ENCODE measurements around the gene PROB1.
A peak's percentile ranks its signal among the peaks of the same experiment; 100 is the strongest.
"Not testable (repeated sequence)": the region's sequence is repeated elsewhere in the genome, so short reads cannot be mapped to it uniquely, and the experiment has no call there.

Gene PROB1

GRCh38 chr5:139413963-139414362, 19.1 kb upstream of the PROB1 start:
- DNase-seq = no peak

GRCh38 chr5:139413153-139413552, 18.2 kb upstream of the PROB1 start:
- no peak for DNase-seq

DNA sequence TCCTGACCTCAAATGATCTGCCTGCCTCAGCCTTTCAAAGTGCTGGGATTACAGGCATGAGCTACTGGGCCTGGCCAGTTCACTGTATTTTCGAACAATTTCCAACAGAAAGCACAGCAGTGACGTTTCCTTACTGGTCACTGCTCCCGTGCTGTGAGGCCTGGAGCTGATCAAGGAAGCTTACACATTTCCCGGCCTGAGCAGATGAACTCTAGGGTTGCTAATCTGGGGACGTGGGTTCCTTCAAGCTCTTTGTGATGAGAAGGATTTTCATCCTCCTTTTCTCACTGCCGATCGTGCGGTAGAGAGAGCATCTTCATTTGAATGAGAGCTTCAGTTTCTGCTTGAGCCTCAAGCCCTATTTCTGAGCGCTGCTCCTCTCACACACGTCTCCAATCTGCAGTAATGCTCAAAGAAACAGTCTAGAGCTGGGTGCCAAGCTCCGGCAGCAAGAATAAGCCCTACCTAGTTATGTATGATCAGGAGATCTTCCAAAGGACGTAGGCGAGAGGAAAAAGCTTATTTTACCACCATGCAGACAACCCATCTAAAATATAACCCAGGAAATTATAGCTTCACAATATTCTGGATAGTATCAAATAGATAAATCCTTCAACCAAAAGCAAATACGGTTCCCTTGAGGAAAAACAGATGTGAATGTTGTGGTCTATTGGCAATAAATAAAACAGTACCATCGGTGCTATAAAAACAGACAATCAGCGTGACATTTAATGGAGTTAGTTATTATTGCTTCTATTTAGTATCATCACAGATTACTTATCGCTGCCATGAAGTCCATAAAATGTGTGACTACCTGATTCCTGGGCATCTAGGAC, 16.3 kb upstream of the PROB1 start:
- no peak for DNase-seq

DNA sequence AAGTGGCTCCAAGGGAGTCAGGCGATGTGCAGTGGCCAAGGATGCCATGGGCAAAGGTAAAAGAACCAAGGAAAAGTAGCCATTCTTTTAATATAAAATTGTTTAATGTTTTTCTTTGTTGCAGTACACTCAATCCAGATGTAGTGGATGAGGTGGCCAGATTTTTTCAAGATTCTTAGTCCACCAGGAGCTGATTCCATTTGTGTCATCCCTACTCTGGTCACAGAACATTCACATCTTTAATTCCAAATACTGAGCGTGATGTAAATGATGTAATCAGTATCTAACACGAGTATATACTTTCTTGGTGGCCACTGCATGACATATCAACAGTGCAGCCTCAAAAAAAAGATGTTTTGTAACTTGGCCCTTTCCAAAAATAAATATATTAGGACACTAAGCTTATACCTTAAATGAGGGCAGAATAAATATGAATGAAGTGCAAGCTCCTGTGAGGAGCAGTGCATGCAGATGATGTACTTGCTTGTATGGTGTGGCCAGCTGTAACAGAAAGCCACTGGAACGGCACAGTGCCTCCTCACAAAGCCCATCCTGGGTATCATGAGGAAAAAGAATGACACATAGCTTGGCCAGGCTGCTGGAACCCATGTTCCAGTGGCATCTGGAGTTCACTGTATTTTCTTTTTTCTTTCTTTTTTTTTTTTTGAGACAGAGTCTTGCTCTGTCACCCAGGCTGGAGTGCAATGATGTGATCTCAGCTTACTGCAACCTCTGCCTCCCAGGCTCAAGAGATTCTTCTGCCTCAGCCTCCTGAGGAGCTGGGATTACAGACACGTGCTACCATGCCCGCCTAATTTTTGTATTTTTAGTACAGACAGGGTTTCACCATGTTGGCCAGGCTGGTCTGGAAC, 15.5 kb upstream of the PROB1 start:
- DNase-seq = no peak

DNA sequence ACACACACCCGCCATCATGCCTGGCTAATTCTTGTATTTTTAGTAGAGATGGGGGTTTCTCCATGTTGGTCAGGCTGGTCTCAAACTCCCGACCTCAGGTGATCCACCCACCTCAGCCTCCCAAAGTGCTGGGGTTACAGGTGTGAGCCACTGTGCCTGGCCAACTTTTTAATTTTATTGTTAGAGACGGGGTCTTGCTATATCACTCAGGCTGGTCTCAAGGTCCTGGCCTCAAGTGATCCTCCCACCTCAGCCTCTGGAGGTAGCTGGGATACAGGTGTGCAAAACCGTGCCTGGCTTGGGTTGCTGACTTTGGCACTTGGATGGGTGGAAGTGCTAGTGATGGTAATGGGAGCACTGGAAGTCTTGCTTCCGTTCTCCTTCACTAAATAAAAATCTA, 14.2 kb upstream of the PROB1 start:
- DNase-seq = not testable (repeated sequence)

GRCh38 chr5:139408191-139408590, 13.3 kb upstream of the PROB1 start:
- DNase-seq = no peak

DNA sequence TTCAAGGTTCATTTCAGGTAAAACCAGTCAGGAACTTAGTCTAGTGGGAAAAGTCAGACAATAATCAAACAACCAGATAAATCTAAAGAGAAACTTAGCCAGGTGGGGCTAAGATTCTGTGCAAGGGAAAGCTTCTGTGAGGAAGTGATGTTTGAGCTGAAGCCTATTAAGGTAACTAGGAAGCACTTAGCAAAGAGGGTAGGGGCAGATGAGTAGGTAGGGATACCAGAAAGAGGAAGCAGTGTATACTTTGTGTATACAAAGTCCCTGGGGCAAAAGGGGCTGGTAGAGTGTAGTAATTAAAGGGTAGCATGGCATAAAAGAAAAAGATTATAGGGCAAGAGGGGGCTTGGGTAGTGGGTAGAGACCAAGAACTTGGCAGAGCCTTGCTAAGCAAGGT, 12.6 kb upstream of the PROB1 start:
- no peak for DNase-seq

DNA sequence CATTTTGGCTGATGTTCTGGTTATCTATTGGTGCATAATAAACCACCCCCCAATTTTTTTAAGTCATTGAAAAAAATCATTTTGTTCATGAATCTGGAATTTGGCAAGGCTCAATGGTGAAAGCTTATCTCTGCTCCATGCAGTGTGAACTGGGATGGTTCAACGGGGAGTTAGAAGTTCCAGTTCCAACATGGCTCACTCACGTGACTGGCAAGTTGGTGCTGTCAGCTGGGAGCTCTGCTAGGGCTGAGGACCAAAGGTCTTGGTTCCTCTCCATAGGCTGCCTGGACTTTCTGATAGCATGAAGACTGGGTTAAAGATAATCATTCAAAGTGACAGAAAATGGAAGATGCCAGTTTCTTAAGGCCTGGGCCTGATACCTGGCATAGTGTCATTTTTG, 12.1 kb upstream of the PROB1 start:
- DNase-seq = no peak

DNA sequence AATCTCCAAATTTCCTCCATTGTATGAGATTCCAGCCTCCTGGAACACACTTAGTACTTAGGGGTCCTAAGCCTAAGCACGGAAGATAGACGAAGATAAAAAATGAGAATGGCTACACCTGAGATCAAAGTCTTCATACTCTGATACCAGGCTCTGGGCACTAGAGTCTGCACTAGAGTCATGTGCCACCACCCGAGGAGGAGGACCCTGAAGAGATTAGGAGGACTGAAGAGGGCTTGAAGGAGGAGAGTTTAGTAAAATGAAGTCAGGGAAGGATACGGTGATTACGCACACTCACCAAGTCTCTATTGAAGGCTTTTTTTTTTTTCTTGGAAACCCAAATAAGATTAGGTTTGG, 9.6 kb upstream of the PROB1 start:
- DNase-seq = no peak

DNA sequence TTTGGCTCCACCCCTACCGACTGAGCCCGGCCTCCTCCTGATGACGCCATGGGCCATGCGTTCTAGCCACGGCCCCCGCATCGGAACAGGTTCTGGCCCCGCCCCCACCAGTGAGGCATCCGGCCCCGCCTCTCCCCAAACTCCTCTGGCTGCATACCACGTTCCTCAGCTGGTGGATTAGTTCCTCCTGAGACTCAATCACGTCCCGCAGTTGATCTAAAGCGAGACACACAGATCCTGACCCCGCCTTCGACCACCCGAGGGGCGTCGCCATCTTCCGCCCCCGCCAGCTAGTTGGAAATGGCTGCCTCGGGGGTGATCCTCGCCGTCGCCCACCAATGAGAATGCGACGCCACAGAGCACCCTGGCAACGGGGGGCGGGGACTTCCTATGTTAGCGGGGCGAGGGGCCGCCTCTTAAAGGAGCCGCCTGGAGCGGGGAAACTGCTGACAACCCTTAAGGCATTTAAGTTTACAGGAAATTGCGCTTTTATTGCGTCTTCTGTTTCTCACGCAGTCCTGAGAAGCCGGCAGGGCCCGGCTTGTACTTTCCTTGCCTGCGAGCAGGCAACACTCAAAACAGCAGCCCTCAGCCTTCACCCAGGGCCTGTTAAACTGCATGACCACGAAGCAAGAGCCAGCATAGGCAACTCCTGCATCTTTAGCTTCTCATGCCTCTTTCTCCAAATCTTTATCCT, 9.0 kb upstream of the PROB1 start, which contains the start of gene SPATA24:
SPATA24 (minus strand) TSS at position 303 of the 697 bp plus-strand sequence; CDS start at position 274, 29 bp downstream.
- DNase-seq = peak; percentile 96 to 98 (median 97)

DNA sequence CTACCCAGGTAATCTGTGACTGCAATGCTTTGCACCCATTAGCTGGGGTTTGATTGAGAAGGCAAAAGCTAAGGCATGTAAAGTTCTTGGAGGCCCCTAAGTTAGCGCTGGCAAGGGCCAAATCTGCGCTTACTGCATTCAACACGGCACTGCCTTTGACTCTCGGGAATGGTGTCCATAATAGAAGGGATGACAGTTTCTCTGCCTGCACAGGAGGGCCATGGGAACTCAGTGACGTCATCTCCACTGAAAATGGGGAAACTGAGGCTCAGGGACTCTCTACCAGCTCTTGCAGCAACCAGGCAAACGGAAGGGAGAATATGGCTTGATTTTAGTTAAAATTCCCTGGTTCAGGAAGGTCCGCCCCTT, 8.5 kb upstream of the PROB1 start:
- DNase-seq = no peak

DNA sequence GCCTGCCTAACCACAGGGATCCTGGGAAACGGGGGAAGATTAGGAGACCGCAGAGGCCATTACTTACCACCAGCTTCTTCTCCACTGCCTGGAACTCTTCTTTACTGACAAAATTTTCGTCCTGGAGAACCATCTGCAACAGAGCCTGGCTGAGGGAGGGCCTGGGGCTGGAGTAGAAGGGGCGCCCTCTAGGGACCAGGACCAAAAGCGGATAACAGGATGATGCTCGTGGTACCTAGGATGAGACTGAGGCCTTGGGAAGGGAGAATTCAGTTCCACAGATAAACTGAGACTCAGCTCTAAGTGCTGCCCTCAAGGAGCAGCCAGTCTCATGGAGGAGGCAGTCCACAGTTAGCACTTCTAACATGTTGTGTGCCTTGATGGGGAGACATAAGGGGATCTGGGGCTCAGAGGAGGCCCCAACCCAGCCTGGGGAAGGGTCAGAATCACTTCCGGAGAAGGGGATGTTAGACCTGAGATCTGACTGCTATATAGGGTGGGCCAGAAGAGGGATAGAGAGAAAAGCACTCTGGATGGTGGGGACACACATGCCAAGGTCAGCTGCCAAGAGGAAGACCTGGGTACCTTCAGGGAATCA, 7.8 kb upstream of the PROB1 start:
- no peak for DNase-seq

DNA sequence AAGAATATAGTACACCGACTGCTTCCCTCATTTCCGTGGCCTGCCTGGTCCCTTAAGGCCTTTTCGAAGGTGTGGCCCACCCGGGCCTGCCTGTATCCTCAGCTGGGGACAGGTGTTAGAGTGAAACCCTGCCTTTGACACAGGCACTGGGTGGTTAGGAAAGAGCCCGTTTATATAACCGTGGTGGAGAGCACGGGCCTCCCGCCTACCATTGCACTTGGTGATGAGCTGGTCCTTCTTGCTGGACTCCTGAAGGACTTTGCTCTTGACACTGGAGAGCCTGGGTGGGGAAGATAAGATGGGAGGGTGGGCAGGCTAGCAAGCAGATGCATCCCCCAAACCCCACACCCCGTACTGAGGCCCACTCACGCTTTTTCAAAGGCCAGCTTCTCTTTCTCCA, 6.6 kb upstream of the PROB1 start:
- no peak for DNase-seq

GRCh38 chr5:139399501-139400121, 4.7 kb upstream of the PROB1 start:
- DNase-seq = no peak

DNA sequence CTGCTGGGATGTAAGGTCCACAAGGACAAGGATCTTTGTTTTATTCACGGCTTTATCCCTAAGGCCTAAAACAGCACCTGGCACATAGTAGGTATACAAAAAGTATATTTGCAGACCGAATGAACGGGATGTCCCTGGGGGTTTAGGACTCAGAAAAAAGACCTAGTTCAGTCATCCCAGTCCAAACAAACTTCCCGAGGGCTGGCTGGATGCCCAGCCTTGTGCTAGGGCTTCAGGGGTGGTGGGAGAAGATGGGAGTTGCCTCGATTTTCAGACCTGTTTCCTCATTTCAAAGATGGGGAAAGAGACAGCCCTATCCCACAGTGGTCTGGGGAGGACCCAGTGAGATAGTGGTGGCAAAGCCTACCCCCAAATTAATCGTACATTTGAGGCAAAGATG, 3.0 kb upstream of the PROB1 start:
- no peak for DNase-seq

DNA sequence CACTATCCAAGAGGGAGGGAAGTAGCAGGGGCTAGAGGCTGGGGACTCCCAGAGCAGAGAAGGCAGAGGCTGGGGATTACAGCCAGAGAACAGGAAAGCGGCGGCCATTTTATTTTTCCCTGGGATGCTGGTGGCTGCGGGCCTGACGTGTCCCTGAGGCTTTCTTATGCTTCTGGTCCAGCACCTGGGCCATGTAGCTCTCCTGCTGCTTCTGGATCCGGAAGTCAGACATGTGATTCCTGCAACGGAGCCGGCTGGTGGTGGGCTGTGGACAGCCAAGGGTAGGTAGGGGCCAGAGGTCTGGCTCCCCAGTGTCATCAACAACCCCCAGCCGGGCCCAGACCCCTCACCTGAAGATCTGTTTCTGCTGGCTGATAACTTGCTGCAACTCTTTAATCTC, 1.8 kb upstream of the PROB1 start:
- no peak for DNase-seq

DNA sequence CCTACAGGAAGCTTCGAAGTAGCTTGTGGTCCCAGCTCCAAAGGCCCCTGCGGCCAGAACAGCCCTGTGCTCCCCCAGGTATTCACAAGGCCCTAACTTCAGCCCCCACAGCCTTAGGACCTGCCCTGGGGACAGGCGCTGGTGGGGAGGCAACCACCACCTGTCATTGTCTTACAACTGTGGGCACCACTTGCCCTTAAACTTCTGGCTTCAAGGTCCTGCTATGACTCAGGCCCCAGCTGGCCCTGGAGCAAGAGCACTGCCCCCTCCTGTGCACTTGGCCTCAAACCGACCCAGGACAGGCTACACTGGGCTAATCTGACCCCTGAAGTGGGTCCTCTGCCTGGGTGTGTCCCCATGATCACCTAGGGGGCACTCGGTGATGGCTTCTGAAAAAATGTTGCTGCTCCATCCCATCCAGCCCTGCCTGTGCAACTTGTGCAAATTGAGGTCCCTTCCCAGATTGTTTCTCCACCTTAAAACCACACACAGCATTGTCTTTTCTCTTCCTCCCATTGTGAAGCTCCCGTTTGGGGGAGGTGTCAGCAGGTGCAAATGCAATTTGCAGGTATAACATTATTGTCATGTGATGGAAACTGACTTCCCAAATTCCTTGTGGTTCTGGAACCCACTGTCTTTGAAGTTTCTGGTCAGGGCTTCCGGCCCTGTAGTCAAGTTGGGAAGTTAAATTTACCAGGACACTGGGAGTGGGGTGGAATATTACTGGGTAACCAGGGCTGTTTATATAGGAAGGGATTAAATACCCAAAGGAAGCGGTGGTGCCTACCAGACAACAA, 1.1 kb upstream of the PROB1 start:
- no peak for DNase-seq

DNA sequence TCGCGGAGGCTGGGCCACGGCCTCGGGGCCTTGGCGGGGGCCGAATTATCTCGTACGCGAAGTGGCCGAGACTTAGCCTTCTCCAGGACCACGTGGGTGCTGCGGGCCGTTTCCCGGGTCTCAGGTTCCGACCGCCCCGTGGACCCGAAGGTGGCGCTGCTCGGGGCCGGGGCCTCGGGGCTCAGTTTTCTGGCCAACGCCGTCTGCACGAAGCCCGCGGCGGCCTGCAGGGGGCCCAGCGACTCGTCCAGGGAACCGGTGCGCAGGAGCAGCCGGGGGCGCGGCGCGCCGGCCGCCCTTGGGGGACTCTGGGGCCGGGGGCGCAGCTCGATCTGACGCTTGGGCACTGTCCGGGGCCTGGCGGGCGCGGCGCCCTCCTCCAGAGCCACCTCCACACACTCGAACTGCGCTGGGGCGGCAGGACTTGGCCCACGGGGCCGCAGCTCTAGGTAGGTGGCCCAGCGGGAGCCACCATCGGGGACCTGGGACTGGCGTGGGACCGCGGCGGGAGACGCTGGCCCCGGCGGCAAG, 716 bp downstream of the PROB1 start:
- DNase-seq = peak in 2 of 4 experiments; percentile 25 to 39

GRCh38 chr5:139393497-139394122, 1.3 kb downstream of the PROB1 start:
- no peak for DNase-seq

DNA sequence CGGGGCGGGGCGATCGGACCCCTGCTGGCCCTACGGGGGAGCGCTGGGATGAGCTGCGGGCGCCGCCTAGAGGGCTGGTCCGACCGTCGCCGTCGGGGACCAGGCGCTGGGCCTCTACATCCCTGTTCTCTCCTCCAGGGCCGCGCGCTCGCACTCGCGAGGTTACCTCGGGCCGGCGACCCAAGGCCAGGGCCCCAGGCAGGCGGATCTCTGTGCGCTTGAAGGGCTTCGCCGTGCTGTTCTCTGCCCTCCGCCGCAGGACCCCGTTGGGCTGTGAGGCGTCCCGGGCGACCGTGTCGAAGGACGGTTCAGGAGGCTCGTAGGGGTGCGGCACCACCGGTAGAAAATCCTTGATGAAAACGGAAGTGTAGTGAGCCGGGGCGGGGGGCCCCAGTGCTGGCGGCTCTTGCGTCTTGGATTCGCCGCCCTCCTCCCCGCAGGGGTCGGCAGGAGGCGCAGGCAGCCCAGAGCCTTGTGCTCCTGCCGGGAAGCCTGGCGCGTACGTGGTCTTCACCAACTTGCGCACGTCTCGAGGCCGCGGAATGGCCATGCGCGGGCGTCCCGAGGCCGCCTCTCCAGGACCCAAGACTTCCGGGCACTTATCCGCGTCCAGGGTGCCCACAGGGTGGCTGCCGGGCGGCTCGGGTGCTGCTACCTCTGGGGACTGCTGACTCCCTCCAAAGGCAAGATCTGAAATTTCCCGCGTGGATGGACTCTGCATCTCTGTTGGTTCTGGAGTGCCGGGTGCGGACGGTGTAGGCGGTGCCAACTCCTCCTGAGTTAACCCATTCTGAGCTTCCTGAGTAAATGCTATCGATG, 2.0 kb downstream of the PROB1 start:
- peak; percentile 59 to 72 (median 62) for DNase-seq

Measured in activated CD4-positive, CD25-positive, alpha-beta regulatory T cell (primary cell).